IPS-20b (cell line): Measurements from ENCODE around the gene PLSCR3.

Source experiments
- H3K27ac ChIP-seq: one replicate; pipeline ENCODE4 v1.5.1; 2013; ENCODE audit warnings: low read length
- H3K27me3 ChIP-seq: 2 replicates; pipeline ENCODE4 v1.6.1; 2013; ENCODE audit warnings: mild to moderate bottlenecking, low read length, inconsistent platforms; ENCODE audit not compliant: insufficient read depth
- H3K36me3 ChIP-seq: 2 replicates; pipeline ENCODE4 v1.6.1; 2013; ENCODE audit warnings: low read depth, mild to moderate bottlenecking, inconsistent platforms, low read length, moderate library complexity; ENCODE audit not compliant: insufficient read depth
- H3K4me1 ChIP-seq: 2 replicates; pipeline ENCODE4 v1.6.1; 2013; ENCODE audit warnings: mild to moderate bottlenecking, control low read depth, inconsistent platforms, low read length, moderate library complexity; ENCODE audit not compliant: insufficient read depth
- H3K4me3 ChIP-seq: 2 replicates; pipeline ENCODE4 v1.5.1; 2013; ENCODE audit warnings: mild to moderate bottlenecking, low read length, inconsistent platforms
- H3K9ac ChIP-seq: 2 replicates; pipeline ENCODE4 v1.6.1; 2013; ENCODE audit warnings: low read depth, mild to moderate bottlenecking, inconsistent platforms, low read length, moderate library complexity
- H3K9me3 ChIP-seq: 2 replicates; pipeline ENCODE4 v1.6.1; 2013; ENCODE audit warnings: mild to moderate bottlenecking, low read depth, low read length, inconsistent platforms; ENCODE audit not compliant: insufficient read depth

The PLSCR3 gene

DNA sequence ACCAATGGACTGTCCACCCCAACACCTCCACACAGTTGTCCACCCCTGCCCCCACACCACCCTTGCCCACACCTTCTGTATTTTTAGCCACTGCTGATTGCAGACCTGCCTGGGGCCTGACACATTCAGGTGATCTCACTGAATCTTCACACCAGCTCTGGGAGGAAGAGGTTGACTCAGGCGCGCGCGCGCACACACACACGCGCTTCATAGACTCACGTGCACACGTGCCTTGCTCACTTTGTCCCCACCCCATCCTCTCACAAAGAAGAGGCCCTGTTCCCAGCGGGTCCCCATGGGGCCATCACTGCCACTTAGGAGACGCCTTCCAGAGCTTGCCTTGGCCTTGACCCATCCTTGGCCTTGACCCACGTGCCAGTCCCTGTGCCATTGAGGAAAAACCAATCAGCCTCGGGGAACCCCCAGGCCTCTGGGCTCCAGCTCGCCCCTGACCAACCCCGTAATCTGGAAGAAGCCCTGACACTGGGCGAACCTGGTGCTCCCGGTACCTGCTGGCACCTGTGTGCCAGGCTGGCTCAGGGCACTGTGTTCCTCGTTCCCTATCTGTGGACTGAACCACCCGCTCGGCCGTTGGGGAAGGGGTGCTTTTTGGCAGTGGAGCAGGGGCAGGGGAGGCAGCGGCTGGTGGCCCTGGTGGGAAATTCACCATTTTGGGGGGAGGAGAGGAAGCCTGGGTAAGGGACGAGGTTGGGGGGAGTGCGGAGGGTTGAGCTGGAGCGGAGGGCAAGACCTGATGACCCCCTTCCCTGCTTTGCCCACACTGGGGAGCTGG is 16.5 kb upstream of the PLSCR3 start:
- H3K36me3 ChIP-seq = peaks cover 41% of the 10 kb centered on the region
- no peaks in the 10 kb centered on the region for H3K27me3 ChIP-seq
- H3K9ac ChIP-seq = no peak overlapping the region
- no peaks in the 10 kb centered on the region for H3K9me3 ChIP-seq
- no peak overlapping the region for H3K27ac ChIP-seq
- H3K4me1 ChIP-seq = peaks cover 3% of the 10 kb centered on the region; the same call in 1 of the 2 replicates
- no peak overlapping the region for H3K4me3 ChIP-seq

GRCh38 chr17:7409716-7410115 is 15.4 kb upstream of the PLSCR3 start:
- Histone ChIP-seq H3K27me3 (no peaks in the 10 kb centered on the region), H3K9ac (no peak overlapping the region), H3K9me3 (no peaks in the 10 kb centered on the region), H3K36me3 (peaks cover 30% of the 10 kb centered on the region), H3K4me3 (no peak overlapping the region), H3K27ac (no peak overlapping the region), H3K4me1 (peaks cover 3% of the 10 kb centered on the region; the same call in 1 of the 2 replicates)

DNA sequence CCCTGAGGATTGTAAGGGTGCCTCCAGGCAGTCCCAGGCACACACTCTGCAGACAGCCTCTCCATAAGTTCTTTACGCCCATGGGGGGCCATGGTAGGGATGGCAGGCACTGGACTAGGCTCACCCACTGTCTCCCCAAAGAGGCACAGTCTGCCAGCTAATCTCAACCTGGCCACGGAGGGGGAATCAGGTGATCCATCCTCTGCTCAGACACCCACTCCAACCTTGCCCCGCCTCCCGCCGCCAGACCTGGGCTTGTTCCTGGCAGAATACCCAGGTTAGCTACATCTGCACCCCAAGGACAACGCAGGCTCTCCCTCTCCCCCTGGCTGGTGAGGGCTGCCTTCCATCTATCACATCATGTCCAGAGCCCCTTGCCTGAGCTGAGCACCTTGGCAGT is 14.5 kb upstream of the PLSCR3 start:
- Histone ChIP-seq H3K4me1 (peaks cover 3% of the 10 kb centered on the region; the same call in 1 of the 2 replicates), H3K9me3 (no peaks in the 10 kb centered on the region), H3K27me3 (no peaks in the 10 kb centered on the region), H3K27ac (no peak overlapping the region), H3K9ac (no peak overlapping the region), H3K4me3 (no peak overlapping the region), H3K36me3 (peaks cover 28% of the 10 kb centered on the region)

- no peak overlapping the region; the same call in 1 of the 2 replicates for H3K4me3 ChIP-seq
- H3K9ac ChIP-seq = no peak overlapping the region
- H3K9me3 ChIP-seq = no peaks in the 10 kb centered on the region
- H3K36me3 ChIP-seq = peaks cover 28% of the 10 kb centered on the region
- H3K27me3 ChIP-seq = no peaks in the 10 kb centered on the region
- H3K4me1 ChIP-seq = peaks cover 3% of the 10 kb centered on the region; the same call in 1 of the 2 replicates
- H3K27ac ChIP-seq = no peak overlapping the region
Observed at GRCh38 chr17:7408252-7408727, 14.0 kb upstream of the PLSCR3 start.

DNA sequence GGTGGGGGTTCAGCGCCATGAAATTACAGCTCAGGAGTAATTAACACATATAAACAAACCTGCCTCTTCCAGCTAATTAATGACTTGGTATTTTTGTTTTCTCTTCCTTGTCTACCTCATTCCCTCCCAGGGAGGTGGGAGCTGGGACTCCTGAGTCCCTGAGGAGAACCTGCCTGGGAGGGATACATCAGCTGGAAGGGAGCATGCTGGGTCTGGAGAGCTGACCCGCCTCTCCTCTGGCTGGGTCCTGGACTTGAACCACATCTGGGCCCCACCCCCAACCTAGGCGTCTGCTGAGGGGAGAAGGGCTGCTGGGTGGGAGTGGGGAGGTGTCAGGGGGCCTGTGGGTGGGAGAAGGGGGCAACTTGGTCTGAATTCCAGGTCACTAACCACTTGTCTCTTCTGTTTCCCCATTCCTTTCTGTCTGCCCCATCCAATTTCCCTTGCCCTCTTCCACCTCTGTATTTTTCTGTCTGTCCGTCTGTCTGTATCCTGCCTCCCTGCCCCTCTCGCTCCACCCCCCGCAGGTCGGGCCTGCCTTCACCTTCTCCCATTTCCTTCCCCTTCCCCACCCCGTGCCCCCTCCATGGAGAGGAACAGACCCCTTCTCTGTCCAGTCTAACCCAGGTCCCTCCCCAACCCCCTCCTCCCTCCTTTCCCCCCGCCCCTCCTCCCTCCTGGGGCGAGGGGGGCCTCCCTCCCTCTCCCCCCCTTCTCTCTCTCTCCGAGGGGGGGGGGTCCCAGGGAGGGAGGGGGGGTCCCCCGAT is 13.3 kb upstream of the PLSCR3 start, which contains the start of gene NLGN2:
Gene NLGN2, plus strand, starts transcription at position 361 of the 767 bp plus-strand sequence. CDS start 411 bp downstream, outside the sequence.
- no peak within 1 kb of the TSS for H3K9ac ChIP-seq
- no peak within 1 kb of the TSS; the same call in 1 of the 2 replicates for H3K4me3 ChIP-seq
- H3K27me3 ChIP-seq = no peaks in the 10 kb centered on the region
- H3K4me1 ChIP-seq = peaks cover 7% of the 10 kb centered on the region; the same call in 1 of the 2 replicates
- H3K27ac ChIP-seq = no peak within 1 kb of the TSS
- no peaks in the 10 kb centered on the region for H3K9me3 ChIP-seq
- H3K36me3 ChIP-seq = peaks cover 24% of the 10 kb centered on the region

- no peak overlapping the region for H3K27ac ChIP-seq
Observed at GRCh38 chr17:7407082-7407481, 12.8 kb upstream of the PLSCR3 start.

DNA sequence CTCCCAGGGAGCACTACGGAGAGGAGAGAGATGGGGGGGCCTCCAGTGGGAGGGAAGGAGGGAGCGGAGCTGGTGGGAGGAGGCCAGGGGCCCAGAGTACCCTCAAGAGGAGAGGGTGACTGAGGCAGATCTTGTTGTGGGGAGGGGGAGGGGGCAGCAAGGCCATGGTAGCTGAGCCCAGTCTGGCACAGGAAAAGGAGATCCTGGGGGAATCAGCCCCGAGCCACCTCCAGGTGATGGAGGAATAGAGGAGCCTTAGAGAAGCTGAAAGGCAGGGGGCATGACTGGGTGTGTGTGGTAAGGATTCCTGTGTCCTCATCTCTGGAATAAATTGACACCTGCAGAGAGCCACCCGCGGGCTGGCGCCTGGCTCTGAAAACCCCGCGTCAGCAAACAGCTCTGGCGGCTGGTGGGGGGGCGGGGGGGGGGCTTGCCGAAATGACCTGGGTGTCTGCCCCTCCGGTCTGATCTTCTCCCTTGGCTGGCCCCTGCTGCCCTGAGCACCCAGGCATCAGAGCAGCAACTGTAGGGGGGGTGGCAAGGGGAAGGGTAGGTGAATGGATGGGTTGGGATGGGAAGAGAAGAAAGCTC is 12.0 kb upstream of the PLSCR3 start:
- peaks cover 19% of the 10 kb centered on the region for H3K36me3 ChIP-seq

More at GRCh38 chr17:7407082-7407481, 12.8 kb upstream of the PLSCR3 start:
- Histone ChIP-seq H3K4me3 (no peak overlapping the region), H3K9me3 (no peaks in the 10 kb centered on the region), H3K4me1 (peaks cover 8% of the 10 kb centered on the region; the same call in 1 of the 2 replicates), H3K27me3 (no peaks in the 10 kb centered on the region), H3K36me3 (peaks cover 19% of the 10 kb centered on the region), H3K9ac (no peak overlapping the region)

DNA sequence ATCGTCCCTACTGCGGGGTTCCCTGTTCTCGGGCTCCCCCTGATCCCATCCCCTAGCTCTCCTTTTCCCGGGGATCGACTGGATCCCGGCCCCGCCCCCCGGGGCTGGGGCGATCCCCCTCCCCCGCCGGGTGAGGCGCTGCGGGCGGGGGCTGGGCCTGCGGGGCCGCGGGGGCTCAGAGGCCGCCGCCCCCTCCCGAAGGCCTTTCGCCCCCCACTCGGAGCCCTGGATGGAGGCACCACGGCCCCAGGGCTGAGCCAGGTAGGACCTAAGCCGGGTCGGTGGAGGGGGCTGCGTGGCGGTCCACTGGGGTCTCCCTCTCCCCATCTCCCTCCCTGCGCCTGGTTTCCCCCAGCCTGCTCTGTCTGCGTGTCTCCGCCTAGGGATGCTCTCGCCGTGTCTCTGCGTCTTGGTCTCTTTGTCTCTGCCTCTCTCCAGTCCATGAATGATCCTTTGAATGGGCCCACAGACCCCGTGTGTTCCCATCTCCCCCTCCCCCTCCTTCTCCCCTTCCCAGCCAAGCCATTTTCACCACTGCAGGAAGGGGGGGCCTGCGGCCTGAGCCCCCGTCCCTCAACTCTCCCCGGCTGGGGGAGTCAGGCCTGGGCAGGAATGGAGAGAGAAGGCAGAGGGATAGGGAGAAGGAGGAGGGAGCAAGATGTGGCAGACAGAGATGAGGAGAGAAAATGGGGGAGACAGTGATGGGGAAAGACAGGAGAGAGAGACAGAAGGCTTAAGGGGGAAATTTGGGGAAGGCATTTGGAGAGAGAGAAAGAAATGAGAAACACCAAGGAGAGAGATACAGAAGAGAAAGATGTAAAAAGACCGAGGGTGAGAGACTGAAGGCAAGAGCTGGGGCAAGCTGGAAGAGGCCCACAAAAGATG is 11.3 kb upstream of the PLSCR3 start:
- no peak overlapping the region for H3K27ac ChIP-seq
- peak overlapping the region; percentile 83; the same call in 1 of the 2 replicates for H3K9ac ChIP-seq
- H3K4me3 ChIP-seq = peak overlapping the region; percentile 89
- no peaks in the 10 kb centered on the region for H3K27me3 ChIP-seq
- H3K36me3 ChIP-seq = peaks cover 19% of the 10 kb centered on the region
- H3K4me1 ChIP-seq = peaks cover 8% of the 10 kb centered on the region; the same call in 1 of the 2 replicates
- H3K9me3 ChIP-seq = no peaks in the 10 kb centered on the region

More for the DNA sequence above, 12.0 kb upstream of the PLSCR3 start:
- Histone ChIP-seq H3K27ac (no peak overlapping the region), H3K4me1 (peaks cover 8% of the 10 kb centered on the region; the same call in 1 of the 2 replicates), H3K9ac (peak overlapping the region; percentile 83; the same call in 1 of the 2 replicates), H3K4me3 (peak overlapping the region; percentile 89), H3K27me3 (no peaks in the 10 kb centered on the region), H3K9me3 (no peaks in the 10 kb centered on the region)

- Histone ChIP-seq H3K4me1 (peaks cover 8% of the 10 kb centered on the region; the same call in 1 of the 2 replicates), H3K27me3 (no peaks in the 10 kb centered on the region), H3K9ac (peak overlapping the region; percentile 83; the same call in 1 of the 2 replicates), H3K27ac (no peak overlapping the region), H3K9me3 (no peaks in the 10 kb centered on the region), H3K4me3 (peak overlapping the region; percentile 89), H3K36me3 (peaks cover 13% of the 10 kb centered on the region)
Observed at GRCh38 chr17:7404737-7405349, 10.5 kb upstream of the PLSCR3 start.

- Histone ChIP-seq H3K9ac (peak within 1 kb of the TSS; percentile 83; the same call in 1 of the 2 replicates), H3K4me3 (peak within 1 kb of the TSS; percentile 89), H3K27ac (peak within 1 kb of the TSS; percentile 75), H3K27me3 (no peaks in the 10 kb centered on the region), H3K9me3 (no peaks in the 10 kb centered on the region), H3K36me3 (peaks cover 6% of the 10 kb centered on the region), H3K4me1 (peaks cover 8% of the 10 kb centered on the region; the same call in 1 of the 2 replicates)
Observed at GRCh38 chr17:7403977-7404736, 9.8 kb upstream of the PLSCR3 start, which contains the start of gene TMEM256. Gene TMEM256 (minus strand): TSS chr17:7404097. CDS start chr17:7404084, 13 bp downstream.
